ENCODE measurements around the gene DOCK4. TPM values are rescaled to one million over a fixed set of nuclear protein-coding genes. Genes with fewer than 3 reads are reported as not detected.

The DOCK4 gene
- total RNA-seq, 1 experiment from 2014 or later, result 12.7 TPM

GRCh38 chr7:112176693-112177415 lies 29.3 kb downstream of the DOCK4 start:
- DNase-seq (ENCODE audit: low read depth, low spot score), result no peak
- in situ Hi-C loops (cut with HindIII; ENCODE audit: low pct_unique_long_range_greater_than_20kb, low sequenced_read_pairs), result no loop called here

- DNase-seq (ENCODE audit: low read depth, low spot score), result no peak
- in situ Hi-C loops (cut with HindIII; ENCODE audit: low pct_unique_long_range_greater_than_20kb, low sequenced_read_pairs), result no loop called here
These were observed 30.0 kb downstream of the DOCK4 start for GRCh38 chr7:112176241-112176640.

GRCh38 chr7:112174192-112174591 lies 32.0 kb downstream of the DOCK4 start:
- no peak for DNase-seq (ENCODE audit: low read depth, low spot score)
- in situ Hi-C loops (cut with HindIII; ENCODE audit: low pct_unique_long_range_greater_than_20kb, low sequenced_read_pairs), result no loop called here

GRCh38 chr7:112173568-112173905 lies 32.7 kb downstream of the DOCK4 start:
- in situ Hi-C loops (cut with HindIII; ENCODE audit: low pct_unique_long_range_greater_than_20kb, low sequenced_read_pairs), result no loop called here
- DNase-seq (ENCODE audit: low read depth, low spot score), result no peak

GRCh38 chr7:112172870-112173567 lies 33.2 kb downstream of the DOCK4 start:
- in situ Hi-C loops (cut with HindIII; ENCODE audit: low pct_unique_long_range_greater_than_20kb, low sequenced_read_pairs), result no loop called here
- DNase-seq (ENCODE audit: low read depth, low spot score), result peak; percentile 67

- in situ Hi-C loops (cut with HindIII; ENCODE audit: low pct_unique_long_range_greater_than_20kb, low sequenced_read_pairs), result no loop called here
- no peak for DNase-seq (ENCODE audit: low read depth, low spot score)
These were observed 34.5 kb downstream of the DOCK4 start for GRCh38 chr7:112171673-112172072.

- no peak for DNase-seq (ENCODE audit: low read depth, low spot score)
- in situ Hi-C loops (cut with HindIII; ENCODE audit: low pct_unique_long_range_greater_than_20kb, low sequenced_read_pairs), result no loop called here
These were observed 37.3 kb downstream of the DOCK4 start for GRCh38 chr7:112168915-112169314.

GRCh38 chr7:112167147-112167546 lies 39.1 kb downstream of the DOCK4 start:
- in situ Hi-C loops (cut with HindIII; ENCODE audit: low pct_unique_long_range_greater_than_20kb, low sequenced_read_pairs), result no loop called here
- DNase-seq (ENCODE audit: low read depth, low spot score), result no peak

GRCh38 chr7:112162784-112163506 lies 43.3 kb downstream of the DOCK4 start:
- in situ Hi-C loops (cut with HindIII; ENCODE audit: low pct_unique_long_range_greater_than_20kb, low sequenced_read_pairs), result no loop called here
- peak; percentile 38 for DNase-seq (ENCODE audit: low read depth, low spot score)

- peak; percentile 43 for DNase-seq (ENCODE audit: low read depth, low spot score)
- in situ Hi-C loops (cut with HindIII; ENCODE audit: low pct_unique_long_range_greater_than_20kb, low sequenced_read_pairs), result no loop called here
These were observed 43.9 kb downstream of the DOCK4 start for GRCh38 chr7:112162142-112162766.

GRCh38 chr7:112161253-112162141 lies 44.7 kb downstream of the DOCK4 start:
- in situ Hi-C loops (cut with HindIII; ENCODE audit: low pct_unique_long_range_greater_than_20kb, low sequenced_read_pairs), result no loop called here
- DNase-seq (ENCODE audit: low read depth, low spot score), result no peak

- no peak for DNase-seq (ENCODE audit: low read depth, low spot score)
These were observed 45.4 kb downstream of the DOCK4 start for GRCh38 chr7:112160771-112161150.

GRCh38 chr7:112160130-112160770 lies 45.9 kb downstream of the DOCK4 start:
- no peak for DNase-seq (ENCODE audit: low read depth, low spot score)
- in situ Hi-C loops (cut with HindIII; ENCODE audit: low pct_unique_long_range_greater_than_20kb, low sequenced_read_pairs), result no loop called here

More at GRCh38 chr7:112160771-112161150, 45.4 kb downstream of the DOCK4 start:
- in situ Hi-C loops (cut with HindIII; ENCODE audit: low pct_unique_long_range_greater_than_20kb, low sequenced_read_pairs), result no loop called here

- no peak for DNase-seq (ENCODE audit: low read depth, low spot score)
- in situ Hi-C loops (cut with HindIII; ENCODE audit: low pct_unique_long_range_greater_than_20kb, low sequenced_read_pairs), result no loop called here
These were observed 46.8 kb downstream of the DOCK4 start for GRCh38 chr7:112159351-112159750.

GRCh38 chr7:112157072-112157471 lies 49.1 kb downstream of the DOCK4 start:
- in situ Hi-C loops (cut with HindIII; ENCODE audit: low pct_unique_long_range_greater_than_20kb, low sequenced_read_pairs), result no loop called here
- no peak for DNase-seq (ENCODE audit: low read depth, low spot score)

- DNase-seq (ENCODE audit: low read depth, low spot score), result no peak
- in situ Hi-C loops (cut with HindIII; ENCODE audit: low pct_unique_long_range_greater_than_20kb, low sequenced_read_pairs), result no loop called here
These were observed 49.8 kb downstream of the DOCK4 start for GRCh38 chr7:112156412-112156811.

GRCh38 chr7:112154690-112155089 lies 51.5 kb downstream of the DOCK4 start:
- in situ Hi-C loops (cut with HindIII; ENCODE audit: low pct_unique_long_range_greater_than_20kb, low sequenced_read_pairs), result no loop called here
- DNase-seq (ENCODE audit: low read depth, low spot score), result no peak
